Measurements from ENCODE around the gene CNKSR3. TPM values are rescaled to one million over a fixed set of nuclear protein-coding genes. Genes with fewer than 3 reads are reported as not detected.

CNKSR3 gene
- total RNA-seq, 1 experiment from 2014 or later = 5.6 TPM

DNA sequence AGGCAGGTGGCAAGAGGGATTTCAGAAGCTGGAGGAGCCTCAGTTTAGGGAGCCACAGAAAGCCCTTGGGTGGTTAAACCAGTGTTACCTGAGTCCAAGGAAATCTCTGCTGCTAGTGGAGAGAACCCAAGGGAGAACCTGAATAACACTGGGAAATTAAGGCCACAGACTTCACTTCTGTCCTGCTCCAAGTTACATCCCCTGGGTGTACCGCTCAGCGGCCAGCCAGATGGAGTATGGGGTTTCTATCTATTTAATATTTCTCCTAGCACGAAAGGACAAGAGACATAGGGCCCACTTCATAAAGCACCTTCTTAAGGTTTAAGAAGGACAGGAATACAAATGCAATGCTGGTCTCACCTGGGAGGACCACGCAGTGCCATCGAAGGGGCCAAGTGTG is 5.8 kb upstream of the CNKSR3 start:
- no peak overlapping the region for H3K23ac ChIP-seq (ENCODE audit: insufficient read length, low read depth, low read length)
- Mint-ChIP-seq H3K4me1 (peaks cover 30 to 39% of the 10 kb centered on the region in 2 experiments), H3K9me3 (no peaks in the 10 kb centered on the region), H3K4me3 (no peak overlapping the region), H3K27ac (peak overlapping the region in 1 of 3 experiments; percentile 70; a peak in 1 of 7 replicates), H3K36me3 (ENCODE audit: insufficient read depth in 1 of 3, low read depth in 3 of 3) (no peaks in the 10 kb centered on the region), H3K27me3 (ENCODE audit: low read depth) (peaks cover 13% of the 10 kb centered on the region)
- no peak overlapping the region for H2BK12ac ChIP-seq (ENCODE audit: insufficient read length, low read depth, low read length)
- no peak overlapping the region for H4K8ac ChIP-seq (replicated peaks; ENCODE audit: insufficient read length, low read depth, low read length)
- H2BK5ac ChIP-seq (ENCODE audit: insufficient read length, low read length) = no peak overlapping the region
- no peak overlapping the region for H2AK5ac ChIP-seq (ENCODE audit: insufficient read length, low read length)
- H3K27me3 ChIP-seq (ENCODE audit: insufficient read depth, low read length) = no peaks in the 10 kb centered on the region
- no peak overlapping the region for H3K27ac ChIP-seq (ENCODE audit: insufficient read length, low read depth, low read length)
- H3K56ac ChIP-seq (ENCODE audit: insufficient read length, low read depth, low read length) = no peak overlapping the region
- H4K91ac ChIP-seq (ENCODE audit: insufficient read length, low read depth, low read length) = no peak overlapping the region
- no peaks in the 10 kb centered on the region for H3K79me1 ChIP-seq (ENCODE audit: insufficient read depth, low read depth, low read length, poor library complexity, severe bottlenecking)
- H2BK120ac ChIP-seq (ENCODE audit: low read depth, low read length, poor library complexity, severe bottlenecking) = no peak overlapping the region
- no peak for TF ChIP-seq CTCF (conservative IDR thresholded peaks at IDR 0.05)
- no peak overlapping the region for H3K4ac ChIP-seq (ENCODE audit: low read depth, low read length)
- no peaks in the 10 kb centered on the region for H3K23me2 ChIP-seq (ENCODE audit: insufficient read length, low read depth, low read length, poor library complexity, severe bottlenecking)
- no peak overlapping the region for H3K9ac ChIP-seq (ENCODE audit: extremely low read depth, insufficient read length, low read length)
- no peak overlapping the region for H3K14ac ChIP-seq (ENCODE audit: insufficient read depth, low read length)
- H3K4me2 ChIP-seq (ENCODE audit: insufficient read depth, insufficient read length, low read length) = no peak overlapping the region
- H3K9me3 ChIP-seq (ENCODE audit: control insufficient read depth, low read depth, low read length) = no peaks in the 10 kb centered on the region
- H3T11ph ChIP-seq (ENCODE audit: low read length) = no peak overlapping the region
- H3K18ac ChIP-seq (ENCODE audit: insufficient read length, low read depth, low read length) = no peak overlapping the region
- DNase-seq = no peak
- H3K4me1 ChIP-seq (ENCODE audit: insufficient read depth, low read length) = peaks cover 2% of the 10 kb centered on the region; the same call in 1 of the 2 replicates
- no peaks in the 10 kb centered on the region for H3K79me2 ChIP-seq (ENCODE audit: insufficient read depth, low read length)
- no peak overlapping the region for H4K5ac ChIP-seq (ENCODE audit: insufficient read length, low read depth, low read length)
- no peak overlapping the region for H2AFZ ChIP-seq (ENCODE audit: low read length)
- H2BK15ac ChIP-seq (ENCODE audit: low read depth, low read length) = no peak overlapping the region
- H2BK20ac ChIP-seq (ENCODE audit: low read depth, low read length, poor library complexity, severe bottlenecking) = no peak overlapping the region
- no peaks in the 10 kb centered on the region for H4K20me1 ChIP-seq (ENCODE audit: control insufficient read depth, insufficient read depth, insufficient read length)
- WGBS (ENCODE audit: extremely low coverage, insufficient read length, low lambda C conversion rate) = no CpG with 5 or more reads among the region's 5 CpGs

All from H9 (cell line).